IPS-NIHi7 (cell line): Measurements from ENCODE around the gene SRPK3.
"Not testable (repeated sequence)": the region's sequence is repeated elsewhere in the genome, so short reads cannot be mapped to it uniquely, and the experiment has no call there.

Experiments used
- DNase-seq: peaks from one replicate; pipeline ENCODE4 v3.0.0; 2012; ENCODE audit warnings: mixed read lengths; ENCODE audit errors: extremely low spot score

SRPK3 gene

DNA sequence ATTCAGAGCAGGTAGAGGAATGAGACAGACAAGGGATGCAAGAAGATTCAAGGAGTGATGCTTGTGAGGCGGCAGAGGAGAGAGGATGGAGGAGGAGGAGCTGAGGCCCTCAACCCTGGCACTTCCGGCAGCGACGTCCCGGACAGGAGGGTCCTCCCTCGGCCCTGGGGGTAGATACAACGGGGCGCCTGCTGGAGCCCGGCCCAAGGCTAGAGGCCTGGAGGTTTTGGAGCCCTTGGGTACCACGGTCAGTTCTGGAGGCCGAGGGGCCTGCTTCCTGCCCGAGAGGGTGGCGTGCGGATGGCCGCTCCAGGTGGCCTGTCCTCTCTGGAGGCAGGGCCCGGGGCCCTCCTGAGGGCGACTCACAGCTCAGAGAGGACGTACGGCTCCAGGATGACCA is 27.1 kb downstream of the SRPK3 start:
- no peak for DNase-seq

GRCh38 chrX:153812220-153812619 is 31.4 kb downstream of the SRPK3 start:
- DNase-seq, result no peak

DNA sequence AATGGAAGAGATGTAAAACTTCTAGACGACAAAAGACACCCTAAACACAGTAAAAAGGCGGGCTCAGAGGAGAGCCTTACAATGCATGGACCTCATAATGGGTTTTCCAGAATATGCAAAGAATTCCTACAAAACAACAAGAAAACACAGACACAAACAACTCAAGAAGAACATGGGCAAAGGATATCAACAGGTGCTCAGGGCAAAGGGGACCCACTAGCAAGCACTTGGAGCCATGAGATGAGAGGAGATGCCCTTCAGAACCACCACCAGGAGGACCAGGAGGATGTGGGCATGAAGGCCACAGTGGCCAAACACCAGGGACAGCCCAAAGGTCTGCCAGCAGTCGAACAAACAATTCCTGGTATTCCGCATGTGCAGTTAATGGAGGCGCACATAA is 32.3 kb downstream of the SRPK3 start:
- no peak for DNase-seq

GRCh38 chrX:153814591-153815315 is 33.9 kb downstream of the SRPK3 start:
- DNase-seq, result no peak

DNA sequence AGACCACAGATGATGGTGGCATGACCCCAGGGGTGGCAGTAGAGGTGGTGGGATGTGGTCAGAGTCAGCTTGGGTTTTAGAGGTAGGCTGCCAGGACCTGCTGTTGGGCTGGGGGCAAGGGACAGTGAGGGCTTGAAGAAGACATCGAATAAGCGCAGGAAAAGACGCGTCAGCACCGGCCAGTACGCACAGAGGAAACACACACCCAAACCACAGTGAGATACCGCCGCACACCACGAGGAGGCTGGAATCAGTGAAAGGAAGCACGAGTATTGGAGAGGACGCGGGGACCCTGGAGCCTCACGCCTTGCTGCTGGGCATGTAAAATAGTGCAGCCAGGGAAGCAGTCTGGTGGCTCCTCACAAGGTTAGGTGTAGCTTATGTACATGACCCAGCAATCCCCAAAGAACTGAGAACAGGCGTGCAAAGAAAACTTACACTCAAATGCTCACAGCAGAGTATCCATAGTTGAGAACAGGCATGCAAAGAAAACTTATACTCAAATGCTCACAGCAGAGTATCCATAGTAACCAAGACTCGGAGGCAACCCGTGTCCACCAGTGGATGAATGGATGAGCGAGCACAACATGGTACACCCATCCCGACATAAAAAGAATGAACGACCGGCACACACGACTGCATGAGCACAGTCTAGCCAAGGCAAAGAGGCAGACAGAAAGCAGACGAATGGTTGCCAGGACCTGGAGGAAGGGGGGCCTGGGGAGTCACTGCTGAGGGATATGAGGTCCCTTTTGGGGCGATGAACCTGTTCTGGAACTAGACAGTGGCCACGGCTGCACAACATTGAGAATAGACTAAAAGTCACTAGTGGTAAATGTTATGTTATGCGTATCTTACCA is 36.2 kb downstream of the SRPK3 start:
- DNase-seq, result no peak

GRCh38 chrX:153818064-153818463 is 37.2 kb downstream of the SRPK3 start:
- not testable (repeated sequence) for DNase-seq

DNA sequence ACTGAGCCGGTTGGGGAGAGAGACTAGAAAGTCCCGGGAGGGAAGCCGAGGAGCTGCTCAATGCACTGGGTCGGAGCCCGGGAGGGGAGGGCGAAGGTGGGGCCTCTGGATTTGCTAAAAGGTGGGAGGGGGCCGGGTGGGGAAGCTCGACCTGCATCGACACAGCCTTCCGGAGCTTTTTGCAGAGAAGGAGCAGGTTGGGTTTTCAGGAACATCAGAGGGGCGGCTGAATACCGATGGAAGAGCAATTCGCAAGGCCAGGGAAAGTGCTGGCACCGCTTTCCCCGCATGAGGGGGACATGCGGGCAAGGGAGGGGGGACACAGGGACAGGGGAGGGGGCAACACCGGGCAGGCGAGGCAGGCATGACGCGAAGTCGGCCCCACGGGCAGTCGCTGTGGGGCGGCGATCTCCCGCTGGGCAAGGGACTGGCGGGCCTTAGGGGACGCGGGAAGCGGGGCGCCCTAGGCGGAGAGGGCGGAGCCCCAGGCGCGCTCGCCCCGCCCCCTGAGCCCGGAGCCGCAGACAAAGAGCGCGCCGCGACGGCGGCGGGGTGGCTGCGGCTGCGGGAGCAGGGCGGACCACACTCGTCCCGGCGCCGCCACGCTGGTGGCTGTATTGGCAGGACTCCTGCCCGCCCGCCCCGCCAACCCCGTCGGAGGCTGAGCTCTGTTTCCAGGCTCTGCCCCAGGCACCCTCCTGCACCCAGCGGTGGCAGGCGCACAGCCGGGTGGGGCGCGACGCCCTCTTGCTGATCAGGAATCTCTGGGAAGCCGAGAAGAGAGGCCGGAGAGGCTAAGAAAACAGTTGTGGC is 37.9 kb downstream of the SRPK3 start:
- DNase-seq, result peak; percentile 75

DNA sequence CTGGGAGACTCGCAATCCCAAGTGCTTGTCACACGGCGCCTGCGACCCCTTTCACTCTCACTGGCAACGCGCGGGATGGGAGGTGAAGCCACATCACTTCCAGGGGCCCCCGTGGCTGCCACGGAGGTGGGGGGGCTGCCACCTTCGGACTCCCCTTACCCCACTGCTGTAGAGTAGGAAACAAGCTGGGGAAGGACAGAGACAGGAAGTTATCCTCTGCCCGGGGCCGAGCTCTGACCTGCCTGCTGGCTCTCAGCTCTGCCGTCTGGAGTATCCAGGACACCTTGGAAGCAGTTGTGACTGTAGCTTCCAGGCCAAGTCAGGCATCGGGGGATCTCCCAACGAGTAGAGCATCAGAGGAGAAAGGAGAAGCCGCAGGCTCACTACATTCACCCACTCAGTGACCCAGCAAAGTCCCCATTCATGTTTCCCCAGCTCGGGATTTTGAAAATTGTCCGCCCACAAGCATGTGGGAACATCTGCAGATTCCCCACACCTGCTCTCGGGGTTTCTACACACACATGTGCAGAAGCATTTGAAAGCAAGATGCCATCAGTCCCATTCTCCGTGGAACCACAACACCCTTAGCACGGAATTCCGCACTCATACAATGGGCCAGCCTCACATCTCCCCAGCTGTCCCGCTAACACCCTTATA is 38.7 kb downstream of the SRPK3 start:
- no peak for DNase-seq

DNA sequence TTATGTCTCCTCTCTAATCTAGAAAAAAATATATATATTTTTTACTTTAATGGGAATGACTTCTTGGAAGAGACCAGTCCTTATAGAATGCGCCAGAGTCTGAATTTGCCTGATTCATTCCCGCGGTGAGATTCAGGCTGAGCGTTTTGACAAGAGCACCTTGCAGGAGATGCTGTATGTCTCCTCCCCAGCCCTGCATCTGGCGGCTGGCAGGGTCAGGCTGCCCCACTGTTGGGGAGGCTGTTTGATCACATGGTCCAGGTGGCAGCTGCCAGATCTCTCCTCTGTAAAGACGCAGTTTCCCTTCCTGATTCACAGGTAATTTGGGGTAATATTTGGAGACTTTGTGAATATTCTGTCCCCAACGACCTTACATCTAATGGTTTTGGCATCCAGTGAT is 39.8 kb downstream of the SRPK3 start:
- no peak for DNase-seq

- DNase-seq, result no peak
Observed at GRCh38 chrX:153821066-153821465, 40.2 kb downstream of the SRPK3 start.

- no peak for DNase-seq
Observed at GRCh38 chrX:153824348-153824747, 43.5 kb downstream of the SRPK3 start.

- DNase-seq, result no peak
Observed at GRCh38 chrX:153825042-153825441, 44.2 kb downstream of the SRPK3 start.

GRCh38 chrX:153827016-153827415 is 46.2 kb downstream of the SRPK3 start:
- DNase-seq, result no peak

- DNase-seq, result no peak
Observed at GRCh38 chrX:153827903-153828302, 47.1 kb downstream of the SRPK3 start.

DNA sequence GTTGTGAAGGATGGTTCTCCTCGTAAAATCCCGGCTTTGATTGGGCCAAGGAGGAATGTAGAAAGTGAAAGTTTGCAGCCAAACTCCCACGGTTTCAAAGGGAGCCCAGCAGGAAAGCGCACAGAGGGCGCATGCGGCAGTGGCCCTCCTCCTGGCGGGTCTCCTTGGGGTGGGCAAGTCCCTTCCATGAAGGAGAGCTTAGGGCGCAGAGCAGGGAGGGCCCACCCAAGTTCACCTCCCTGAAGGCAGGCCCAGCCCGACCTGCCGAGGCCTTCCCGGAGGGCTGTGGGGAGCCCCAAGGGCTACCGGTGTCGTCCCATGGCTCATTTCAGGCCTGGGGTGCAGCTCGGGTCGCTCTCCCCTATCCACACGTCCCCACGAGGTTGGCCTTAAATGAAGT is 47.5 kb downstream of the SRPK3 start:
- DNase-seq, result no peak

DNA sequence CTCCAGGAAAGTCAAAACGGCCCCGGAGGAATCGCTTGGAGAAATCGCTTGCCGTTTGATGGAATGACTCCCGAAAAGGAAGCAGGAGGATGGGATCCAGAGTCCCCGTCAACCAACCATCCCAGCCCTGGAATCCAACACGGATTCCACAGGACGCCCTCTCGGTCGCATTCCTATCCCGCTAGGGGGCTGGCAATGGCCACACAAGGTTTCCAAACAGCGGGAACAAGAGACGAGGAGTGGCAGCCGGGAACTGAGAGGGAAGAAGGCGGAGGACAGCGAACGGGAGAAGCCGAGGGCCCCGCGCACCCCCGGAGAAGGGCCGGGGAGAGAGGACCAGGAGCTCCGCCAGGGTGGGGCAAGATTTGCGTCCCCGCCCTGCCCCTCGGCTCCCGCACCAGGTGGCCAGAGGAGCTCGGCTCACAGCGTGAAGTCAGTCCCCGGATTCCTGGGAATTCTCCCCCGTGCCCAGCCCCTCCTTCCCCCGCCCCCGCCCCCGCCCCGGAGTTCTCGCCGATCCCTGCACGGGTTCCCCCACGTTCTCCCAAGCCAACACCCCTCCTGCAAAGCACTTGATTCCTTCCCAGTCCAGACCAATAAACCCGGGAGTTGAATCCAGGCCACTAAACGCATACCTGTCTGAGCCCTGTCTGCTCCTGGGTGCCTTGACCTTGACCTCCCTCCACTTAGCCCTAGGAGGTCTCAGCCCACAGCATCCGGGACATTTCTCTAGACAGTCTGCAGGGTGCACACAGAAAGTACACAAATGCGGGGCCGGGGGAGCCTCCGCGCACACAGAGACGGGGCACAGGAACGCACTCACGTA is 48.1 kb downstream of the SRPK3 start:
- DNase-seq, result no peak

GRCh38 chrX:153829549-153829798 is 48.6 kb downstream of the SRPK3 start:
- DNase-seq, result no peak

DNA sequence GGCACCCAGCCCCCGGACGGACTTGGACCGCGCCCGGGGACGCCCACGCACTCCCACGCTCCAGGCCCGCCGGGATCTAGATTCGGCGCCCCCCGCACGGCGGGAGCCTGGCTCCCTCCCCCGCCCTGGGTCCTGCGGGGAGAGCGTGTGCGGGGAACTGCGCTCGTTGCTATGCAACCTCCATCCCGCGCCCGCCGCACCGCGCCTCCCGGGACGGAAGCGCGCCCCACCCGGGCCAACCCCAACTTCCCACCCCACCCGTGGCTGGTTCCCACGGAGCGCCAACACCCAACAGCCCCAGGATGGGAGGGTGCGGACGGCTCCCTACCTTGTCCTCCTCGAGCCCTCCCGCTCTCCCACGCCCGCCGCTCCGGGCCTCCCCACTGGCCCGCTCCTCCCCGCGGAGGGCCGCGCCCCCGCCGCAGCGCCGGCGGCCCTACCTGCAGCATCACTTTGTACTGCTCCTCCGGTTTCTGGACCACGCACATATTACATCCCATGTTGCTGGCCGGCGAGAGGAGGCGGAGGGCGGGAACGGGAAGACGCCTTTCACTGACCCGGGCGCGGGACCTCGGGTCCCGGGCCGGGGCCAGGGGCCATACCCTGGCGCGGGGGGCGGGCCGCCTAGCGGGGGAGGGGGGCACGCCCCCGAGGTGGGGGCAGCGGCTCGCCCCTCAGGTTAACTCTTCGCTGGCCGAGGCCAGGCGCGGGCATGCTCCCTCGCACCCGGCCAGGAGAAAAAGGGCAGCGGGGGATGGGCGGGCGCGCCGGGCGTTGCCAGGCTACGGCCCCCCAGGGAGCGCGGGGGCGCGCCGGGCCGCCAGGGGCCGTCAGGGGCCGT is 49.2 kb downstream of the SRPK3 start, which contains the start of gene PDZD4:
PDZD4 (minus strand) TSS at position 746 of the 841 bp plus-strand sequence; CDS start at position 500, 246 bp downstream.
- DNase-seq, result no peak

- DNase-seq, result no peak
Observed at GRCh38 chrX:153830640-153831428, 50.0 kb downstream of the SRPK3 start.
